SH-SY5Y (cell line): ENCODE results near the gene TMEM37.

Source experiments
- GATA2 ChIP-seq: IDR thresholded peaks from 2 replicates; pipeline ENCODE4 v1.6.1; 2011; ENCODE audit warnings: mild to moderate bottlenecking, low read depth, low read length
- GATA3 ChIP-seq: IDR thresholded peaks from 2 replicates; pipeline ENCODE4 v1.6.1; 2011; ENCODE audit warnings: low read depth, mild to moderate bottlenecking, low read length, moderate library complexity

- TF ChIP-seq GATA3 (no peak), GATA2 (no peak)
Observed at GRCh38 chr2:119436993-119437772, 5.5 kb downstream of the TMEM37 start.
